Keratinocyte (primary cell): ENCODE results near the gene GPC3. TPM values are rescaled to one million over a fixed set of nuclear protein-coding genes. Genes with fewer than 3 reads are reported as not detected.

Source experiments
- DNase-seq: peaks from one replicate; pipeline ENCODE4 v3.0.0-alpha.2; 2011; ENCODE audit warnings: low read depth, missing footprints, low spot score
- FAIRE-seq: peaks from 2 replicates; lab custom pipeline; 2011; peaks lifted over from hg19 to GRCh38; lab: Jason Lieb, UNC
- H2AFZ ChIP-seq: 2 replicates; pipeline ENCODE4 v1.6.0; 2012; ENCODE audit warnings: low read length, control low read depth, inconsistent platforms; ENCODE audit not compliant: control insufficient read depth
- H3K27ac ChIP-seq: 2 replicates; pipeline ENCODE4 v1.5.1; 2011; ENCODE audit warnings: low read length; ENCODE audit not compliant: control insufficient read depth, insufficient read depth
- H3K27me3 ChIP-seq: 3 replicates; pipeline ENCODE4 v1.6.0; 2011; ENCODE audit warnings: low read length; ENCODE audit not compliant: control insufficient read depth, insufficient read depth; ENCODE audit errors: extremely low read depth
- H3K36me3 ChIP-seq, 2 experiments: 2 replicates in 1 of 2; 3 replicates in 1 of 2; pipeline ENCODE4 v1.5.1; 2011; ENCODE audit warnings: low read length in 2 of 2, mild to moderate bottlenecking in 1 of 2; ENCODE audit not compliant: control insufficient read depth in 2 of 2, insufficient read depth in 2 of 2; ENCODE audit errors: extremely low read depth in 1 of 2
- H3K4me1 ChIP-seq: 3 replicates; pipeline ENCODE4 v1.5.1; 2011; ENCODE audit warnings: low read length; ENCODE audit not compliant: control insufficient read depth, insufficient read depth; ENCODE audit errors: extremely low read depth
- H3K4me2 ChIP-seq: 3 replicates; pipeline ENCODE4 v1.6.0; 2011; ENCODE audit warnings: low read depth, low read length; ENCODE audit not compliant: control insufficient read depth, insufficient read depth; ENCODE audit errors: extremely low read depth
- H3K4me3 ChIP-seq, 3 experiments: fragments of 200-600 bp in 1 of 3; sonication (generic) in 1 of 3; 2 replicates in 2 of 3; 3 replicates in 1 of 3; pipeline ENCODE4 v1.5.1; 2011 to 2016; ENCODE audit warnings: low read length in 3 of 3, mild to moderate bottlenecking in 3 of 3, control low read depth in 2 of 3, inconsistent platforms in 1 of 3, low read depth in 1 of 3, mixed read lengths in 1 of 3, mixed run types in 1 of 3, moderate library complexity in 1 of 3; ENCODE audit not compliant: control insufficient read depth in 2 of 3, insufficient read depth in 2 of 3; ENCODE audit errors: extremely low read depth in 1 of 3
- H3K79me2 ChIP-seq: 2 replicates; pipeline ENCODE4 v1.6.0; 2012; ENCODE audit warnings: low read length; ENCODE audit not compliant: control insufficient read depth, insufficient read depth
- H3K9ac ChIP-seq: 3 replicates; pipeline ENCODE4 v1.6.0; 2011; ENCODE audit warnings: low read length; ENCODE audit not compliant: control insufficient read depth, insufficient read depth; ENCODE audit errors: extremely low read depth
- H3K9me1 ChIP-seq: 3 replicates; pipeline ENCODE4 v1.6.0; 2011; ENCODE audit warnings: low read length; ENCODE audit not compliant: control insufficient read depth, insufficient read depth; ENCODE audit errors: extremely low read depth
- H3K9me3 ChIP-seq: 2 replicates; pipeline ENCODE4 v1.5.1; 2012; ENCODE audit warnings: low read depth, low read length; ENCODE audit not compliant: control insufficient read depth
- H4K20me1 ChIP-seq: 3 replicates; pipeline ENCODE4 v1.6.0; 2011; ENCODE audit warnings: low read length; ENCODE audit not compliant: control insufficient read depth, insufficient read depth; ENCODE audit errors: extremely low read depth
- EZH2 ChIP-seq: IDR thresholded peaks from one replicate; pipeline ENCODE4 v1.6.1; 2012; ENCODE audit warnings: inconsistent platforms, mild to moderate bottlenecking, low read length, moderate library complexity
- dilution Hi-C: fragments of 300-500 bp; cut with MboI; formaldehyde crosslinking; loops from one replicate; pipeline ENCODE4 v1.7.0; 2020; ENCODE audit warnings: low sequenced_read_pairs; ENCODE audit not compliant: extremely low pct_ligation_motif_present
- polyA plus RNA-seq, 5 experiments: library from polyadenylated mRNA; depleted of rRNA in 3 of 5; stranded (reverse) in 3 of 5; stranded (forward) in 1 of 5; unstranded in 1 of 5; fragments of >200 nt; gene quantifications; 1 replicate in 1 of 5; 2 replicates in 3 of 5; 3 replicates in 1 of 5; pipeline versions ENCODE4 v1.2.1 to v1.2.3, GENCODE V29; 2011 to 2012; ENCODE audit warnings: missing spikeins in 2 of 5, low read depth in 1 of 5, low replicate concordance in 1 of 5
- TF ChIP-seq, protein P1 (sequence below), 3 experiments: IDR thresholded peaks in 1 of 3; conservative IDR thresholded peaks in 1 of 3; optimal IDR thresholded peaks in 1 of 3; 2 replicates in 2 of 3; 3 replicates in 1 of 3; pipeline versions ENCODE3 to v1.5.1; 2011; ENCODE audit warnings: low read length in 3 of 3, mild to moderate bottlenecking in 3 of 3, moderate library complexity in 2 of 3, control low read depth in 1 of 3, inconsistent platforms in 1 of 3; ENCODE audit not compliant: insufficient read depth in 2 of 3; ENCODE audit errors: extremely low read depth in 1 of 3

Gene GPC3
- polyA plus RNA-seq, 1 donor (not counting 4 experiments of a cell fraction or from before 2014, with no cell fraction given): 0.03 TPM

DNA sequence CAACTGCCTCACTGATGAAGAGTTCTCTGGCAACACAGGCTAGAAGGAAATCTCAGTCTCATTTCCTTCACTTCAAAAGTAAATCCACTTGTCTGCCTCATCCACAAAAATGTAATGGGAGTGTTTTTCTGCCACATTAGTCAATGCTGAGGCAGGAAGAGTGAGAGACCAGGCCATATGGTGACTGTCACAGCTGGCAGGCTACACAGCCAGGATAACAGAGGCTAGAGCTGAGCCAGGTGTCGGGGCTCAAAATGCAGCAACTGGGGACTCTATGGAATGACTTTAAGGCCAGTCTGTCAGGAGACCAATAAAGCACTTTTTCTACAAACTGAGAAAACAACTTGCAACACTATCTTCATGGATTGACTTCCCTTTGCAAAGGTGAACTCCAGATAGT, 204.2 kb downstream of the GPC3 start:
- FAIRE-seq (no peak), DNase-seq (no peak)
- Histone ChIP-seq H4K20me1 (no peaks in the 10 kb centered on the region), H3K27ac (no peak overlapping the region), H3K4me3 (no peak overlapping the region), H3K4me1 (no peaks in the 10 kb centered on the region), H3K9ac (no peak overlapping the region), H3K9me3 (no peaks in the 10 kb centered on the region), H3K9me1 (no peaks in the 10 kb centered on the region), H3K36me3 (no peaks in the 10 kb centered on the region), H3K4me2 (no peak overlapping the region), H3K27me3 (no peaks in the 10 kb centered on the region), H2AFZ (no peak overlapping the region), H3K79me2 (no peaks in the 10 kb centered on the region)
- TF ChIP-seq EZH2: no peak
- TF ChIP-seq, protein P1, sequence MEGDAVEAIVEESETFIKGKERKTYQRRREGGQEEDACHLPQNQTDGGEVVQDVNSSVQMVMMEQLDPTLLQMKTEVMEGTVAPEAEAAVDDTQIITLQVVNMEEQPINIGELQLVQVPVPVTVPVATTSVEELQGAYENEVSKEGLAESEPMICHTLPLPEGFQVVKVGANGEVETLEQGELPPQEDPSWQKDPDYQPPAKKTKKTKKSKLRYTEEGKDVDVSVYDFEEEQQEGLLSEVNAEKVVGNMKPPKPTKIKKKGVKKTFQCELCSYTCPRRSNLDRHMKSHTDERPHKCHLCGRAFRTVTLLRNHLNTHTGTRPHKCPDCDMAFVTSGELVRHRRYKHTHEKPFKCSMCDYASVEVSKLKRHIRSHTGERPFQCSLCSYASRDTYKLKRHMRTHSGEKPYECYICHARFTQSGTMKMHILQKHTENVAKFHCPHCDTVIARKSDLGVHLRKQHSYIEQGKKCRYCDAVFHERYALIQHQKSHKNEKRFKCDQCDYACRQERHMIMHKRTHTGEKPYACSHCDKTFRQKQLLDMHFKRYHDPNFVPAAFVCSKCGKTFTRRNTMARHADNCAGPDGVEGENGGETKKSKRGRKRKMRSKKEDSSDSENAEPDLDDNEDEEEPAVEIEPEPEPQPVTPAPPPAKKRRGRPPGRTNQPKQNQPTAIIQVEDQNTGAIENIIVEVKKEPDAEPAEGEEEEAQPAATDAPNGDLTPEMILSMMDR (optimal IDR thresholded peaks at IDR 0.05 in 1 of 3, IDR thresholded peaks at IDR 0.05 in 1 of 3, conservative IDR thresholded peaks at IDR 0.05 in 1 of 3; ENCODE audit: extremely low read depth in 1 of 3, insufficient read depth in 2 of 3, low read length in 3 of 3): no peak
- dilution Hi-C loops: no loop called here

DNA sequence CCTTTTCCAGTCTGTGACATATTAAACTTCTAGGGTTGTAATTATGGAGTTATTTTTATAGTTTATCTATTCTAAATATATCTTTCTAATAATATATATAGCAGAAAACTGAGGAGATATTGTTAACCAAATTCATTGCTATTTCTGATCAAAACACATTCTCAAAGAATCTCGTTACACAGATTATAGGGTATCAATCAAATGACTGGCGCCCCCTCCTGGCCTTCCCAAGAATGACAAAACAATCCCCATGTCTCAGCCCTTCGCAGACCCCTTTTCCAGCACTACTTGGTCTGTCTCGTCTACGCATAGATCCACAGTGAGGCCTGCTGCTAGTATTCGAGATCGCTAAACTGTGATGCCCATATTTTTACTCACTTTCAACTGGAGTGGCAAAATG, 209.3 kb downstream of the GPC3 start:
- TF ChIP-seq, protein P1 (optimal IDR thresholded peaks at IDR 0.05 in 1 of 3, IDR thresholded peaks at IDR 0.05 in 1 of 3, conservative IDR thresholded peaks at IDR 0.05 in 1 of 3; ENCODE audit: extremely low read depth in 1 of 3, insufficient read depth in 2 of 3, low read length in 3 of 3): peak; percentile 50 to 57 (median 53)
- no peak for TF ChIP-seq EZH2
- H3K9ac ChIP-seq: no peak overlapping the region
- no peaks in the 10 kb centered on the region for H4K20me1 ChIP-seq
- no peaks in the 10 kb centered on the region for H3K36me3 ChIP-seq
- no peak overlapping the region for H3K4me2 ChIP-seq
- H3K79me2 ChIP-seq: no peaks in the 10 kb centered on the region
- FAIRE-seq (no peak), DNase-seq (no peak)
- no peaks in the 10 kb centered on the region for H3K9me1 ChIP-seq
- H3K4me3 ChIP-seq: no peak overlapping the region
- no peak overlapping the region for H3K27ac ChIP-seq
- no peaks in the 10 kb centered on the region for H3K4me1 ChIP-seq
- no peaks in the 10 kb centered on the region for H3K9me3 ChIP-seq
- dilution Hi-C loops: no loop called here
- H3K27me3 ChIP-seq: no peaks in the 10 kb centered on the region
- H2AFZ ChIP-seq: no peak overlapping the region
